Mesendoderm (in vitro differentiated cells): Measurements from ENCODE around the gene AMELX.

Experiments
- DNase-seq: peaks from one replicate; pipeline ENCODE4 v3.0.0; 2013
- H2AK5ac ChIP-seq: 2 replicates; pipeline ENCODE4 v1.6.1; 2013; ENCODE audit warnings: low read length, inconsistent platforms
- H2BK120ac ChIP-seq: 2 replicates; pipeline ENCODE4 v1.6.1; 2013; ENCODE audit warnings: low read depth, mild to moderate bottlenecking, low read length, moderate library complexity, mixed read lengths
- H2BK15ac ChIP-seq: replicated peaks from 2 replicates; pipeline ENCODE4 v1.6.1; 2013; ENCODE audit warnings: low read depth, mild to moderate bottlenecking, moderate library complexity
- H2BK5ac ChIP-seq: 2 replicates; pipeline ENCODE4 v1.6.1; 2013; ENCODE audit warnings: low read length, inconsistent platforms
- H3K18ac ChIP-seq: 2 replicates; pipeline ENCODE4 v1.6.1; 2013; ENCODE audit warnings: mild to moderate bottlenecking, low read length, mixed read lengths
- H3K23ac ChIP-seq: one replicate; pipeline ENCODE4 v1.6.1; 2013; ENCODE audit warnings: low read length
- H3K27ac ChIP-seq: 2 replicates; pipeline ENCODE4 v1.5.1; 2013; ENCODE audit warnings: low read depth, mild to moderate bottlenecking, inconsistent platforms, low read length, moderate library complexity
- H3K27me3 ChIP-seq: 2 replicates; pipeline ENCODE4 v1.6.1; 2013; ENCODE audit warnings: low read length, control low read depth, mild to moderate bottlenecking, inconsistent platforms; ENCODE audit not compliant: insufficient read depth, poor library complexity
- H3K36me3 ChIP-seq: 2 replicates; pipeline ENCODE4 v1.6.1; 2013; ENCODE audit warnings: low read length, inconsistent platforms; ENCODE audit not compliant: control insufficient read depth, insufficient read depth
- H3K4ac ChIP-seq: one replicate; pipeline ENCODE4 v1.6.1; 2013; ENCODE audit warnings: low read depth, mild to moderate bottlenecking, low read length, moderate library complexity
- H3K4me1 ChIP-seq: 2 replicates; pipeline ENCODE4 v1.6.1; 2013; ENCODE audit warnings: low read depth, low read length, inconsistent platforms; ENCODE audit not compliant: control insufficient read depth
- H3K4me2 ChIP-seq: 2 replicates; pipeline ENCODE4 v1.6.1; 2013; ENCODE audit warnings: low read length
- H3K4me3 ChIP-seq: 2 replicates; pipeline ENCODE4 v1.5.1; 2013; ENCODE audit warnings: mild to moderate bottlenecking, low read length
- H3K56ac ChIP-seq: one replicate; pipeline ENCODE4 v1.6.1; 2013; ENCODE audit warnings: low read length
- H3K79me1 ChIP-seq: 2 replicates; pipeline ENCODE4 v1.6.1; 2013; ENCODE audit warnings: low read length, inconsistent platforms
- H3K79me2 ChIP-seq: 2 replicates; pipeline ENCODE4 v1.6.1; 2013; ENCODE audit warnings: mild to moderate bottlenecking, low read length; ENCODE audit not compliant: control insufficient read depth, insufficient read depth
- H3K9ac ChIP-seq: 2 replicates; pipeline ENCODE4 v1.6.1; 2013; ENCODE audit warnings: low read length, inconsistent platforms
- H4K5ac ChIP-seq: one replicate; pipeline ENCODE4 v1.6.1; 2013; ENCODE audit warnings: low read length
- H4K8ac ChIP-seq: one replicate; pipeline ENCODE4 v1.6.1; 2013; ENCODE audit warnings: low read depth, mild to moderate bottlenecking, control low read depth, low read length, moderate library complexity
- WGBS: extraction: QIAGEN DNeasy Blood & Tissue Kit; methylation state at CpG from one replicate; pipeline ENCODE4 v1.1.7; 2013; ENCODE audit warnings: low lambda C conversion rate, missing lambda C conversion rate; ENCODE audit not compliant: insufficient coverage; ENCODE audit errors: extremely low coverage; 5-methylcytosine and 5-hydroxymethylcytosine counted together

Gene AMELX

DNA sequence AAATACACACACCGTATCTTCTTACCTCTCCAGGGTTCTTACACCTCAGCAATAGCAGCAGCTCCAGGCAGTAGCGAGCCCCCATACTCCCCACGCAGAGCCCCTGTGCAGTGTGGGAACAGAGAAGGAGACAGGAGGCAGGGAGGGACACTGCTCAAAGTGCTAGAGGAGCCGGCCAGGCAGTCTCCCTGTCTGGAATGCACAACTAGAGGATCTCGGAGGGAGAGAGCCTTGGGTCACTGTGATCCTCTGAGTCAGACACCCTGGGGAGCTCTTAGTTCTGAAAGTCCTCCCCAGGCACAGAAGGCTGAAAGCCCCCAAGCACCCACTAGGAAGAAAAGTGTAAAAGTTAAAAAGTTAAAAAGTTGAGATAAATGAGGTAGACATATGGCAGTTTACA lies 16.0 kb downstream of the AMELX start:
- Histone ChIP-seq H2BK5ac (no peak overlapping the region), H3K27ac (no peak overlapping the region), H3K4me3 (no peak overlapping the region), H3K9ac (no peak overlapping the region), H3K56ac (no peak overlapping the region), H4K5ac (no peak overlapping the region), H3K18ac (no peak overlapping the region), H4K8ac (no peak overlapping the region), H3K36me3 (no peaks in the 10 kb centered on the region), H2AK5ac (no peak overlapping the region), H3K4ac (no peak overlapping the region), H2BK15ac (no peak overlapping the region), H3K4me1 (no peaks in the 10 kb centered on the region), H3K4me2 (no peak overlapping the region), H3K79me1 (no peaks in the 10 kb centered on the region), H3K27me3 (no peaks in the 10 kb centered on the region), H3K79me2 (no peaks in the 10 kb centered on the region), H2BK120ac (no peak overlapping the region), H3K23ac (no peak overlapping the region)
- no CpG with 5 or more reads among the region's 5 CpGs for WGBS
- DNase-seq: peak; percentile 6

DNA sequence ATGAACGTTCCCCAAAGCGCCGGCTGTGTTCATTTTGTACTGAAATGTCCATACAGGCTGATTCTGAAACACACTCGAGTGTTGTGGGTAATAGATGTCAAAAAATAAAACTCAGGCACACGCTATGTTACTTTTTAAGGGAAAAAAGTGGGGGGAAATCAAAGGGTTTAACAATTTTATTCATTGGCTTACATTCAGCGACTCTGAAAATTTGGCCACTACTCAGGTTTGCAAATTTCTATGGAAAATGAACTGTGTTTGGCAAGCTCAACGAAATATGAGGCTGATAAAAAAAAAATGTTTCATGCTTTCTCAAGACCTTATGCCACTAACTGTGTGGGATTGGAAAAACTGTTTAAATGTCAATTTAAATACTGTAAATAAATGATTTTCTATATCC lies 18.5 kb downstream of the AMELX start:
- no peak overlapping the region for H3K4me2 ChIP-seq
- no peak overlapping the region for H3K56ac ChIP-seq
- no peak overlapping the region for H3K23ac ChIP-seq
- H3K79me2 ChIP-seq: no peaks in the 10 kb centered on the region
- no peaks in the 10 kb centered on the region for H3K4me1 ChIP-seq
- H3K4me3 ChIP-seq: no peak overlapping the region
- H2BK15ac ChIP-seq: no peak overlapping the region
- H2BK120ac ChIP-seq: no peak overlapping the region
- no peaks in the 10 kb centered on the region for H3K27me3 ChIP-seq
- WGBS: no CpG with 5 or more reads among the region's 7 CpGs
- H3K4ac ChIP-seq: no peak overlapping the region
- DNase-seq: no peak
- H2BK5ac ChIP-seq: no peak overlapping the region
- H3K36me3 ChIP-seq: no peaks in the 10 kb centered on the region
- H3K79me1 ChIP-seq: no peaks in the 10 kb centered on the region
- H4K5ac ChIP-seq: no peak overlapping the region
- no peak overlapping the region for H3K18ac ChIP-seq
- H4K8ac ChIP-seq: no peak overlapping the region
- H3K9ac ChIP-seq: no peak overlapping the region
- no peak overlapping the region for H3K27ac ChIP-seq
- no peak overlapping the region for H2AK5ac ChIP-seq

GRCh38 chrX:11319806-11320520 lies 26.8 kb downstream of the AMELX start:
- Histone ChIP-seq H3K18ac (no peak overlapping the region), H4K5ac (no peak overlapping the region), H3K23ac (no peak overlapping the region), H2BK15ac (no peak overlapping the region), H3K9ac (no peak overlapping the region), H3K27me3 (no peaks in the 10 kb centered on the region), H3K27ac (no peak overlapping the region), H2BK5ac (no peak overlapping the region), H3K4me3 (no peak overlapping the region), H3K36me3 (no peaks in the 10 kb centered on the region), H3K4ac (no peak overlapping the region), H4K8ac (no peak overlapping the region), H2BK120ac (no peak overlapping the region), H3K79me1 (no peaks in the 10 kb centered on the region), H3K4me2 (no peak overlapping the region), H3K4me1 (no peaks in the 10 kb centered on the region), H2AK5ac (no peak overlapping the region), H3K79me2 (no peaks in the 10 kb centered on the region), H3K56ac (no peak overlapping the region)
- DNase-seq: no peak
- no CpG with 5 or more reads among the region's 7 CpGs for WGBS

DNA sequence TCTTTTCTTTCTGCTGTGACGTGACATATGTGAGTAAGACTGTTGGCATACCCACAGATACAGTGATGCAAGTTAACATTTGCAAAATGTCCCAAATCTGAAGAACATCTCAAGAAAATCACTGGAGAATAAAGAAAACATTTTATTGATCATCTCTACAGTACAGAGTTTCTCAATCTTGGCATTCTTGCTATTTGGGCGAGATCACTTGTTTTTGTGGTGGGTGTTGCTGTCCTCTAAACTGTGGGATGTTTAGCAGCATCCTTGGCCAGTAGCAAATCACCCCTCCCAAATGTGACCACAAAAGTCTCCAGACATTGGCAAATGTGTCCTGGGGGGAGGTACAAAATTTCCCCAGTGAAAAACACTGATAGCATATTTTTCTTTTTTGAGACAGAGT lies 28.8 kb downstream of the AMELX start:
- no peak overlapping the region for H3K18ac ChIP-seq
- no peak overlapping the region for H3K56ac ChIP-seq
- no peak for DNase-seq
- H3K4me1 ChIP-seq: no peaks in the 10 kb centered on the region
- no peak overlapping the region for H4K5ac ChIP-seq
- no peaks in the 10 kb centered on the region for H3K27me3 ChIP-seq
- H4K8ac ChIP-seq: no peak overlapping the region
- no peaks in the 10 kb centered on the region for H3K79me2 ChIP-seq
- H3K36me3 ChIP-seq: no peaks in the 10 kb centered on the region
- no peak overlapping the region for H3K9ac ChIP-seq
- H2AK5ac ChIP-seq: no peak overlapping the region
- H3K23ac ChIP-seq: no peak overlapping the region
- no peak overlapping the region for H3K4me2 ChIP-seq
- no peak overlapping the region for H3K4me3 ChIP-seq
- no peak overlapping the region for H3K27ac ChIP-seq
- no peaks in the 10 kb centered on the region for H3K79me1 ChIP-seq
- H2BK15ac ChIP-seq: no peak overlapping the region
- H2BK5ac ChIP-seq: no peak overlapping the region
- H2BK120ac ChIP-seq: no peak overlapping the region
- no peak overlapping the region for H3K4ac ChIP-seq
- no CpG with 5 or more reads among the region's 2 CpGs for WGBS

- Histone ChIP-seq H2BK5ac (no peak overlapping the region), H3K4me2 (no peak overlapping the region), H3K27me3 (no peaks in the 10 kb centered on the region), H3K79me1 (no peaks in the 10 kb centered on the region), H2AK5ac (no peak overlapping the region), H3K4me1 (no peaks in the 10 kb centered on the region), H3K4ac (no peak overlapping the region), H3K9ac (no peak overlapping the region), H3K79me2 (no peaks in the 10 kb centered on the region), H4K8ac (no peak overlapping the region), H3K56ac (no peak overlapping the region), H3K27ac (no peak overlapping the region), H4K5ac (no peak overlapping the region), H3K36me3 (no peaks in the 10 kb centered on the region), H3K23ac (no peak overlapping the region), H3K18ac (no peak overlapping the region), H2BK15ac (no peak overlapping the region), H3K4me3 (no peak overlapping the region), H2BK120ac (no peak overlapping the region)
- no peak for DNase-seq
- WGBS: no CpG with 5 or more reads among the region's 3 CpGs
Observed at GRCh38 chrX:11328134-11328533, 34.9 kb downstream of the AMELX start.

- no CpG with 5 or more reads among the region's 5 CpGs for WGBS
- Histone ChIP-seq H3K79me2 (no peaks in the 10 kb centered on the region), H3K23ac (no peak overlapping the region), H2AK5ac (no peak overlapping the region), H3K4me3 (no peak overlapping the region), H3K18ac (no peak overlapping the region), H3K36me3 (no peaks in the 10 kb centered on the region), H3K4ac (no peak overlapping the region), H2BK5ac (no peak overlapping the region), H3K27ac (no peak overlapping the region), H3K4me1 (no peaks in the 10 kb centered on the region), H3K4me2 (no peak overlapping the region), H3K56ac (no peak overlapping the region), H2BK15ac (no peak overlapping the region), H3K79me1 (no peaks in the 10 kb centered on the region), H4K5ac (no peak overlapping the region), H2BK120ac (no peak overlapping the region), H4K8ac (no peak overlapping the region), H3K9ac (no peak overlapping the region), H3K27me3 (no peaks in the 10 kb centered on the region)
- DNase-seq: no peak
Observed at GRCh38 chrX:11329021-11329420, 35.8 kb downstream of the AMELX start.
